Chondrocyte (in vitro differentiated cells): ENCODE results near the gene MMP11. TPM values are rescaled to one million over a fixed set of nuclear protein-coding genes. Genes with fewer than 3 reads are reported as not detected.

Experiments used
- DNase-seq: peaks from one replicate; pipeline ENCODE4 v3.0.0; 2021; ENCODE audit warnings: mixed read lengths, low spot score
- H3K27ac Mint-ChIP-seq: one replicate; pipeline ENCODE4 v1.8.0; 2021; ENCODE audit warnings: mild to moderate bottlenecking, moderate library complexity, mixed read lengths; ENCODE audit not compliant: unreplicated experiment
- H3K27me3 Mint-ChIP-seq: 2 replicates; pipeline ENCODE4 v1.8.0; 2021; ENCODE audit warnings: low read depth, mixed read lengths
- H3K36me3 Mint-ChIP-seq: 2 replicates; pipeline ENCODE4 v1.8.0; 2021; ENCODE audit warnings: low read depth, mixed read lengths
- H3K4me1 Mint-ChIP-seq: 2 replicates; pipeline ENCODE4 v1.8.0; 2021; ENCODE audit warnings: low read depth, mild to moderate bottlenecking, mixed read lengths
- H3K4me3 Mint-ChIP-seq: one replicate; pipeline ENCODE4 v1.8.0; 2021; ENCODE audit warnings: mild to moderate bottlenecking, moderate library complexity, mixed read lengths; ENCODE audit not compliant: unreplicated experiment
- H3K9me3 Mint-ChIP-seq: 2 replicates; pipeline ENCODE4 v1.8.0; 2021; ENCODE audit warnings: low read depth, mixed read lengths
- CTCF ChIP-seq: fragments of 200-600 bp; sonication (generic); IDR thresholded peaks from 2 replicates; pipeline ENCODE4 v1.5.0; 2021; ENCODE audit warnings: antibody characterized with exemption, mild to moderate bottlenecking, moderate library complexity
- total RNA-seq: library from RNA; stranded (reverse); gene quantifications from 3 replicates; pipeline ENCODE4 v1.2.1, GENCODE V29; 2021

The MMP11 gene
- total RNA-seq, 1 donor from 2014 or later, result 172 TPM

GRCh38 chr22:23817146-23817545 is 44.5 kb downstream of the MMP11 start:
- no peaks in the 10 kb centered on the region for H3K9me3 Mint-ChIP-seq
- no peak overlapping the region for H3K27ac Mint-ChIP-seq
- peaks cover 12% of the 10 kb centered on the region for H3K4me1 Mint-ChIP-seq
- no peak for TF ChIP-seq CTCF
- DNase-seq, result peak; percentile 57
- no peak overlapping the region for H3K4me3 Mint-ChIP-seq
- H3K36me3 Mint-ChIP-seq, result peaks cover 37% of the 10 kb centered on the region
- no peaks in the 10 kb centered on the region for H3K27me3 Mint-ChIP-seq

GRCh38 chr22:23818541-23818940 is 45.9 kb downstream of the MMP11 start:
- Mint-ChIP-seq H3K4me1 (peaks cover 26% of the 10 kb centered on the region), H3K9me3 (no peaks in the 10 kb centered on the region), H3K36me3 (peaks cover 40% of the 10 kb centered on the region), H3K27me3 (no peaks in the 10 kb centered on the region), H3K4me3 (no peak overlapping the region), H3K27ac (no peak overlapping the region)
- TF ChIP-seq CTCF, result no peak
- DNase-seq, result no peak

- H3K27me3 Mint-ChIP-seq, result no peaks in the 10 kb centered on the region
- H3K4me1 Mint-ChIP-seq, result peaks cover 38% of the 10 kb centered on the region
- no peak for TF ChIP-seq CTCF
These were observed 48.1 kb downstream of the MMP11 start for GRCh38 chr22:23820748-23821211.

GRCh38 chr22:23822101-23822671 is 49.5 kb downstream of the MMP11 start:
- Mint-ChIP-seq H3K9me3 (no peaks in the 10 kb centered on the region), H3K36me3 (peaks cover 45% of the 10 kb centered on the region), H3K27me3 (no peaks in the 10 kb centered on the region), H3K27ac (peak overlapping the region; percentile 92), H3K4me1 (peaks cover 49% of the 10 kb centered on the region), H3K4me3 (no peak overlapping the region)
- DNase-seq, result peak; percentile 60
- TF ChIP-seq CTCF, result no peak

More at GRCh38 chr22:23820748-23821211, 48.1 kb downstream of the MMP11 start:
- no peak overlapping the region for H3K4me3 Mint-ChIP-seq
- H3K9me3 Mint-ChIP-seq, result no peaks in the 10 kb centered on the region
- H3K36me3 Mint-ChIP-seq, result peaks cover 47% of the 10 kb centered on the region
- DNase-seq, result peak; percentile 48
- H3K27ac Mint-ChIP-seq, result peak overlapping the region; percentile 5

GRCh38 chr22:23823331-23823791 is 50.7 kb downstream of the MMP11 start:
- no peak for TF ChIP-seq CTCF
- Mint-ChIP-seq H3K27ac (peak overlapping the region; percentile 92), H3K4me1 (peaks cover 53% of the 10 kb centered on the region), H3K36me3 (peaks cover 43% of the 10 kb centered on the region), H3K4me3 (no peak overlapping the region), H3K27me3 (no peaks in the 10 kb centered on the region), H3K9me3 (no peaks in the 10 kb centered on the region)
- DNase-seq, result peak; percentile 58
